Measurements from ENCODE around the gene SPDL1. TPM values are rescaled to one million over a fixed set of nuclear protein-coding genes. Genes with fewer than 3 reads are reported as not detected.

The SPDL1 gene
- total RNA-seq, 1 experiment from 2014 or later: 51.3 TPM

DNA sequence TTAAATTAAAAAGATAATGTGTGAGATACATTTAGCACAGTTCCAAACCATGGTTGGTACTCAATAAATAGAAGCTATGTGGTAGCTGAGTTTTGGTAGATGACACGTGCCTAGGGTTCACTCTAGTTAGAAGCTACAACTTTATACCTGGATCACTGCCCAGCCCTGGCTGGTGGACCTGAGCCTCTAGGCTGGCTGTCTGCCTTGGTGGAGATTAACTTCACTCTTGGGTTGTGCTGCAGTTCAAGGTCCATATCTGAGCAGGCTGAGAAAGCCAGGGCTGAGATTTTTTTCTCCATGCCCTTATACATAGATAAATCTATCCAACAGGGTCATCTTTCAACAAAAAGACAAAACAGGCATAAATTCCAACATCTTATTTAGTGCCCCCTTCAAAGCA lies 44.6 kb upstream of the SPDL1 start:
- no TSS peak for BruUV-seq (replicated peaks)
- Mint-ChIP-seq H3K9me3 (ENCODE audit: unreplicated experiment) (no peaks in the 10 kb centered on the region), H3K27ac (ENCODE audit: low read depth, unreplicated experiment) (no peak overlapping the region), H3K36me3 (ENCODE audit: insufficient read depth, unreplicated experiment) (no peaks in the 10 kb centered on the region), H3K27me3 (ENCODE audit: insufficient read depth, unreplicated experiment) (no peaks in the 10 kb centered on the region), H3K4me1 (ENCODE audit: insufficient read depth, unreplicated experiment) (no peaks in the 10 kb centered on the region), H3K4me3 (ENCODE audit: unreplicated experiment) (no peak overlapping the region)
- POLR2A ChIA-PET: interaction anchor here (0.6 kb wide), 2 partner anchors 45 to 240 kb away, joined by 3 read pairs; partner anchors contain the start of gene SPDL1
- TF ChIP-seq, protein P1, sequence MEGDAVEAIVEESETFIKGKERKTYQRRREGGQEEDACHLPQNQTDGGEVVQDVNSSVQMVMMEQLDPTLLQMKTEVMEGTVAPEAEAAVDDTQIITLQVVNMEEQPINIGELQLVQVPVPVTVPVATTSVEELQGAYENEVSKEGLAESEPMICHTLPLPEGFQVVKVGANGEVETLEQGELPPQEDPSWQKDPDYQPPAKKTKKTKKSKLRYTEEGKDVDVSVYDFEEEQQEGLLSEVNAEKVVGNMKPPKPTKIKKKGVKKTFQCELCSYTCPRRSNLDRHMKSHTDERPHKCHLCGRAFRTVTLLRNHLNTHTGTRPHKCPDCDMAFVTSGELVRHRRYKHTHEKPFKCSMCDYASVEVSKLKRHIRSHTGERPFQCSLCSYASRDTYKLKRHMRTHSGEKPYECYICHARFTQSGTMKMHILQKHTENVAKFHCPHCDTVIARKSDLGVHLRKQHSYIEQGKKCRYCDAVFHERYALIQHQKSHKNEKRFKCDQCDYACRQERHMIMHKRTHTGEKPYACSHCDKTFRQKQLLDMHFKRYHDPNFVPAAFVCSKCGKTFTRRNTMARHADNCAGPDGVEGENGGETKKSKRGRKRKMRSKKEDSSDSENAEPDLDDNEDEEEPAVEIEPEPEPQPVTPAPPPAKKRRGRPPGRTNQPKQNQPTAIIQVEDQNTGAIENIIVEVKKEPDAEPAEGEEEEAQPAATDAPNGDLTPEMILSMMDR (IDR thresholded peaks at IDR 0.05; ENCODE audit: unreplicated experiment): no peak
- no peak for DNase-seq (ENCODE audit: unreplicated experiment)
- intact Hi-C loops (cut with micrococcal nuclease): no loop called here
- CTCF ChIA-PET: interaction anchor here (0.7 to 2.4 kb wide), 5 partner anchors 42 to 1051 kb away, joined by 3 to 11 read pairs (median 4); no protein-coding TSS in a partner anchor

- DNase-seq (ENCODE audit: unreplicated experiment): no peak
- Mint-ChIP-seq H3K36me3 (ENCODE audit: insufficient read depth, unreplicated experiment) (no peaks in the 10 kb centered on the region), H3K4me3 (ENCODE audit: unreplicated experiment) (no peak overlapping the region), H3K9me3 (ENCODE audit: unreplicated experiment) (no peaks in the 10 kb centered on the region), H3K27ac (ENCODE audit: low read depth, unreplicated experiment) (no peak overlapping the region), H3K27me3 (ENCODE audit: insufficient read depth, unreplicated experiment) (no peaks in the 10 kb centered on the region), H3K4me1 (ENCODE audit: insufficient read depth, unreplicated experiment) (no peaks in the 10 kb centered on the region)
- intact Hi-C loops (cut with micrococcal nuclease): no loop called here
- BruUV-seq (replicated peaks): no TSS peak
- TF ChIP-seq, protein P1 (IDR thresholded peaks at IDR 0.05; ENCODE audit: unreplicated experiment): no peak
- CTCF ChIA-PET: interaction anchor here (0.6 to 8.4 kb wide), 2 partner anchors 554 to 1084 kb away, joined by 3 to 118 read pairs; no protein-coding TSS in a partner anchor
- POLR2A ChIA-PET: no interaction called here
Measured at GRCh38 chr5:169542811-169543210, 40.8 kb upstream of the SPDL1 start.

DNA sequence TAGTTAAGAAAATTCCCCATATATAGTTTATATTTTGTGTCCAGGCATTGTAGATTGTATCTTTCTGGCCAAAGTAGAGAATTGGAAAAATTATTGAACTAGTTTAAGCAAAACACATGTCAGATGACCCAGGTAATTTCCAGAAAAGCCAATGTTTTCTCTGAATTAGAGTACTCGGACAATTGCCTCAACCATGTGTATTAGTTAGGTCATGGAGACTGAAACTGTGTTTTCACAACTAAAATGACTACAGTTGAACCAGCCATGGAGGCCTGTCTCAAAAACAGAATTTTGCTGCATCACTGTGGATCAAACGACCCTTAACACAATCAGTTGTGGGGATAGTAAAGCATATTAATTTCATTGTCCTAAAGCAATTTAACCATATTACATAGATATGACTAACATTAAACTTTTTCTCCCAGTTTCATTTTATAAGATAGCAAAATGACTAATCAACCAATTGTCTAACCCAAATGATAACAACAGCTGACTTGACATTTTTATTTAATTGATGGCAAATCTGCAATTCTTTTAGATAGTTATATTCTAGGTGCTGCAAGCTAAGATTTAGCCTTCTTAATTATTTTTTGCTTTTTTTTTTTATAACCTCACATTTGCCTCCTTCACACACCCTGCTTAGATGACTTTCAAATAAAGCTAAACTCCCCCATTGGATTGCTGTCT lies 39.2 kb upstream of the SPDL1 start:
- peaks cover 7% of the 10 kb centered on the region for H3K27me3 Mint-ChIP-seq (ENCODE audit: insufficient read depth, unreplicated experiment)
- no peak for DNase-seq (ENCODE audit: unreplicated experiment)
- BruUV-seq (replicated peaks): no TSS peak
- ChIA-PET POLR2A (no interaction called here), CTCF (interaction anchor here (0.5 to 8.4 kb wide), 13 partner anchors 9 to 1008 kb away, joined by 3 to 118 read pairs (median 4); no protein-coding TSS in a partner anchor)
- no peaks in the 10 kb centered on the region for H3K4me1 Mint-ChIP-seq (ENCODE audit: insufficient read depth, unreplicated experiment)
- no peaks in the 10 kb centered on the region for H3K9me3 Mint-ChIP-seq (ENCODE audit: unreplicated experiment)
- H3K27ac Mint-ChIP-seq (ENCODE audit: low read depth, unreplicated experiment): no peak overlapping the region
- intact Hi-C loops (cut with micrococcal nuclease): no loop called here
- TF ChIP-seq, protein P1 (IDR thresholded peaks at IDR 0.05; ENCODE audit: unreplicated experiment): no peak
- H3K4me3 Mint-ChIP-seq (ENCODE audit: unreplicated experiment): no peak overlapping the region
- H3K36me3 Mint-ChIP-seq (ENCODE audit: insufficient read depth, unreplicated experiment): no peaks in the 10 kb centered on the region

- no TSS peak for BruUV-seq (replicated peaks)
- ChIA-PET POLR2A (interaction anchor here (0.6 kb wide), 1 partner anchor 850 kb away, joined by 4 read pairs; no protein-coding TSS in a partner anchor), CTCF (interaction anchor here (0.6 to 8.4 kb wide), 10 partner anchors 34 to 866 kb away, joined by 3 to 118 read pairs (median 4); no protein-coding TSS in a partner anchor)
- Mint-ChIP-seq H3K27me3 (ENCODE audit: insufficient read depth, unreplicated experiment) (peaks cover 20% of the 10 kb centered on the region), H3K9me3 (ENCODE audit: unreplicated experiment) (no peaks in the 10 kb centered on the region), H3K36me3 (ENCODE audit: insufficient read depth, unreplicated experiment) (no peaks in the 10 kb centered on the region), H3K4me3 (ENCODE audit: unreplicated experiment) (no peak overlapping the region), H3K4me1 (ENCODE audit: insufficient read depth, unreplicated experiment) (no peaks in the 10 kb centered on the region), H3K27ac (ENCODE audit: low read depth, unreplicated experiment) (no peak overlapping the region)
- intact Hi-C loops (cut with micrococcal nuclease): no loop called here
- TF ChIP-seq, protein P1 (IDR thresholded peaks at IDR 0.05; ENCODE audit: unreplicated experiment): no peak
- peak; percentile 31 for DNase-seq (ENCODE audit: unreplicated experiment)
Measured at GRCh38 chr5:169545762-169546161, 37.8 kb upstream of the SPDL1 start.
